ENCODE measurements around the gene FIGN. TPM values are rescaled to one million over a fixed set of nuclear protein-coding genes. Genes with fewer than 3 reads are reported as not detected.

The FIGN gene, protein sequence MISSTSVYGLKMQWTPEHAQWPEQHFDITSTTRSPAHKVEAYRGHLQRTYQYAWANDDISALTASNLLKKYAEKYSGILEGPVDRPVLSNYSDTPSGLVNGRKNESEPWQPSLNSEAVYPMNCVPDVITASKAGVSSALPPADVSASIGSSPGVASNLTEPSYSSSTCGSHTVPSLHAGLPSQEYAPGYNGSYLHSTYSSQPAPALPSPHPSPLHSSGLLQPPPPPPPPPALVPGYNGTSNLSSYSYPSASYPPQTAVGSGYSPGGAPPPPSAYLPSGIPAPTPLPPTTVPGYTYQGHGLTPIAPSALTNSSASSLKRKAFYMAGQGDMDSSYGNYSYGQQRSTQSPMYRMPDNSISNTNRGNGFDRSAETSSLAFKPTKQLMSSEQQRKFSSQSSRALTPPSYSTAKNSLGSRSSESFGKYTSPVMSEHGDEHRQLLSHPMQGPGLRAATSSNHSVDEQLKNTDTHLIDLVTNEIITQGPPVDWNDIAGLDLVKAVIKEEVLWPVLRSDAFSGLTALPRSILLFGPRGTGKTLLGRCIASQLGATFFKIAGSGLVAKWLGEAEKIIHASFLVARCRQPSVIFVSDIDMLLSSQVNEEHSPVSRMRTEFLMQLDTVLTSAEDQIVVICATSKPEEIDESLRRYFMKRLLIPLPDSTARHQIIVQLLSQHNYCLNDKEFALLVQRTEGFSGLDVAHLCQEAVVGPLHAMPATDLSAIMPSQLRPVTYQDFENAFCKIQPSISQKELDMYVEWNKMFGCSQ
- total RNA-seq, result 10 to 100 TPM; 14.4 to 23.6 TPM
- long read RNA-seq, donor 1, partial matches to known transcripts, result 0 of 16 reads
- long read RNA-seq, donor 1, other reads (novel, unspliced or antisense), result 14 of 16 reads
- long read RNA-seq, donor 2, partial matches to known transcripts, result 1 of 5 reads
- long read RNA-seq, donor 2, other reads (novel, unspliced or antisense), result 2 of 5 reads

DNA sequence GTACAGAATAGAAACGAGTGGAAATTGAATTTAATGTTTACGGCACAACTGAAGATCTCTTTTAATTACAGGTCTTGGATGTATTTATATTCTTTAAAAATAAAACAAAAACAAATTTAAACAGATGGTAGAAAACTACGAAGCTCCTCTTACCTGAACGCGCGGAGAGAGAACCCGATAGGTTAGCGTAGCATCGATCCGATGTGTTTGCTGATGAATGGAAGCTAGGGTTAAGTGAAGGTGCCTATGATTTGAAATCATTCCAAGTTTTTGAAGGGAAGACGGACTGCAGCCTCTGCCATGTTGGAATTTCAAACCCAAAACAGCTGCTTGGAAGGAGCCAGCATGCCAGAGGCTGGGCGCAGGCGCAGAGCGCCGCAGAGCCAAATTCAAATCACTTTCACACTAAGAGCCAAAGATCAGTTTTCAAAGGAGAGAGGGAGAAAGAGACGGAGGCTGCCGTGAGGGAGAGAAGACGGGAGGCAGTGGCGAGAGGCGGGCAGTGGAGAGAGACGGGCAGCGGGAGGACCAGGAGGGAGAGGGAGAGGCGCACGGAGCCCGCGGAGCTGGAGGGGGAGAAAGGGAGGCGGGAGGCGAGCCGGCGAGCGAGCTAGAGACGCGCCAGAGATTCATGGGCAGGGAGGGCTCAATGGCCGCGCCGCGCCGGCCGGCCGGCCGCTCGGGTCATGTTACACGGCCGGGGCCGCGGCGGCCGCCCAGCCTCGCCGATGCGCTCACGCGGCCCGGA, at the start of gene FIGN:
TSS of gene FIGN (minus strand) at position 324 of the 748 bp plus-strand sequence. CDS start 1,081 bp downstream, outside the sequence.
- peak; percentile 93 for DNase-seq (ENCODE audit: low spot score)
- intact Hi-C loops (cut with DNase I), result loop anchor here in 1 of 2 donors (5.0 kb wide), 1 partner anchor 389 kb away; no protein-coding TSS in a partner anchor

DNA sequence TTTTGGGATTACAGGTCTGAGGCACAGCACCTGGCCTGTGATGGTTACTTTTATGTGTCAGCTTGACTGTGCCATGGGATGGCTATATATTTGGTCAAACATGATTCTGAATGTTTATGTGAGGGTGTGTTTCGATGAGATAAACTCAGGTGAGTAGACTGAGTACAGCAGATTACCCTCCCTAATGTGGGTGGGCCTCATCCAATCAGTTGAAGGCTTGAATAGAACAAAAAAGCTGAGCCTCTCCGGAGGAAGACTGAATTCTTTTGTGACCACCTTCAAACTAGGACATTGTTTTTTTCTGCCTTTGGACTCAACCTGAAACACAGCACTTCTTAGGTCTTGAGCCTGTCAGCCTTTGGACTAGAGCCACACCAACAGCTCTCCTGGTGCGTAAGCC, 49.4 kb upstream of the FIGN start:
- no peak for DNase-seq (ENCODE audit: low spot score)
- intact Hi-C loops (cut with DNase I), result no loop called here

DNA sequence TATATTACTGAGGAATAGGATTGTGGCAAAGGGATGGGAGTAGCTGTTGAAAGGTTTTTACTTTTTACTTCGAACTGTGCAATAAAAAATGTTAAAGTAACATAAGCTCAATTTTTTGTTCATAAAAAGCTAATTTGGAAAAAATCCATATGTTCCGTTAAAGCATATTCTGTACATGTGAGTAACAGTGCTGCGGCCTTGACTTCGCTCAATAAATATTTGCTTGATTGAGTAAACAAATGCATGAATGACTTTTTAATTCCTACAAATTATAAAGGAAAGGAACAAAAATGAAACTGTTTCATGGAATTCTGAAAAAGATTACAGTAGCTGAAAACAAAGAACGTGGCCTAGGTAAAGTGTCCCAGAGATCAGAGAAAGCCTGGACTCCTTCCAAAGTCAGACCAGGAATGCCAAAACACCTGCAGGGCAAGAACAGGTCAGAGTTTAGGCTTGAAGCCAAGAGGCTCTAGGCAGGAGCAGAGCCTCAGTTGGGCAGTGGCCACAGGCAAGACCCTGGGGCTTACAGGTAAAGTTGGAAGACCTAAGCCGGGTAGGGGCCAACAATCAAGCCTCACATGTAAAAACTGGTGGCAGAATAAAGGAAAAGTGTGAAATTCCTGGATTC, 44.3 kb upstream of the FIGN start:
- intact Hi-C loops (cut with DNase I), result no loop called here
- no peak for DNase-seq (ENCODE audit: low spot score)

DNA sequence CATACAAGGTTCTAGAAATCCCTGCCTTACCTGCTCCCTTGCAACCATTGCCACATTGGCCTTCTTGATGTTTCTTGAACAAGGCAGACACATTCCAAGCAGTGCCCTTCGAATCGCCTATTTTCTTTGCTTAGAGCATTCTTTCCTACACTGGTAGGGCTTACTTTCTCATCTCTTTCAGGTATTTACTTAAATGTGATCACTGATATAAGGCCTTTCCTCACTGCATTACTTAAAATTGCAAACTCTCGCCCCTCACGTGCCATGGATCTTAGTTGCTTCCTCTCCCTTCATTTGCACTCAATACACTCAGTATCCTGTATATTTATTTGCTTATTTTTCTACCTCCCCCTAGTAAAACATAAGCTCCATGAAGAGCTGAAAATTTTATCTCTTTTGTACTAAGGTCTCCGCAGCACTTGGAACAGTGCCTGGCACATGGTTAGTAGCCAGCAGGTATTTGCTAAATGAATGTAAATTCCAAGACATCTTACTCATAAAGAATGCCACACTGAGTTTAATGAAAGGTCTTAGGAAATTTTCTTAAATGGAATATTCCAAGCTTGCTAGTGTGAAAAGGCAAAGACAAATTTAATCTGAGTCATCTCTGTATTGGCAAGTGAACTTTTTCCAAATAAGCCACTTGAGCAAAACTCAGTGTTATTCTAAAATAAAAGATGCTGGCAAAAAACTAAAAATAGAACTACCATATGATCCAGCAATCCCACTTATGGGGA, 42.4 kb upstream of the FIGN start:
- DNase-seq (ENCODE audit: low spot score), result no peak
- intact Hi-C loops (cut with DNase I), result no loop called here

DNA sequence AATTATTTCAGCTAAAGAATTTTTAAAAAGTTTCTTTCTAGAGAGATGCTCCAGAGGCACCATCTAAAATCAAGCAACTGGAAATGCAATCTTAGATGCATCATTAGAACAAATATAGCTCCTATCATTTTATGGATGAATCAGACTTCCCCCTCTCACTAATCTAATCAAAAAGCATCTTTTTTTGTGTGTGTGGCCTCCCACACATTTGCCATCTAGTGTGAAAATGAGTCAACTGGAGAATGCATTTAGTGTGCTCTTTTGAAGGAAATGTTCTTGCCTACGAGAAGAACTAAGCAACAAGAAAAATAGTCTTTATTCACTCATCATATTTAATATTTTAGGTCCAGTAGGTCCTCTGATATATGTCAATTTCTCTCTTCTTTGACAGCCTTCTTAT, 39.5 kb upstream of the FIGN start:
- no peak for DNase-seq (ENCODE audit: low spot score)
- intact Hi-C loops (cut with DNase I), result no loop called here

DNA sequence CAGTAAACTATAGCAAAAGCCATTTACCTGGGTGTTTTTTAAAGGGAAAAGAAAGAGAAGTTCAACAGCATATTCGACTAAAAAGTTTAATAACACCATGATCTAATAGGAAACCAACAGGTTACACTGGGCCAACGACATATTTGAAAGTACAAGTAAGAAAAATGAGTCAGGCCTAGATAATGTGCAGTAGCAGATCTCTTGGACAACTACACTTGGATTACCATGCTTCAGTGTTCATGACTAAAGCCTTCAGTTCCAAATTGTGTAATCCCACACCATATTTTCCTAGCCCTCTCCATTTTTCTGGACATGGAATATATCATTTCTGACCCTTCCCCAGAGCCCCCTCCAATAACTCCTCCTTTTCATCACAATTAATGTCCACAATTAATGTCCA, 39.1 kb upstream of the FIGN start:
- intact Hi-C loops (cut with DNase I), result no loop called here

DNA sequence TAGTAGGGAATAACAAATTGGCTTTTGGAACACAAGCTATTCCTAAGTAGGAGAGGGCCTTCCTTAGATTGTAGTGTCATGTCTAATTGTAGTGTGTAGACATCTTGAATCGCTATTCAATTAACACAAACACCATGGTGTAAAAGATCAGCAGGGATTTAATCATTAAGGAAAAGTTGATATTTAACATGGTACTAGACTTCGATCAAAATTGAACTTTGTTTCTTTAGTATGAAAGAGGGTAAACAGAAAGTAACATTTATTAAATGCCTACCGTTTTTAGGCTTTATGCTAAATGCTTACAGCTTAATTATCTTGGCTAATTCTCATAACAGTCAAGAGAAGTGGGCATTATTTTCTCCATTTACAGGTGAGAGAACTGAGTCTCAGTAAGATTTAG, 37.5 kb upstream of the FIGN start:
- intact Hi-C loops (cut with DNase I), result no loop called here
- no peak for DNase-seq (ENCODE audit: low spot score)

More for the DNA sequence above, 39.1 kb upstream of the FIGN start:
- DNase-seq (ENCODE audit: low spot score), result no peak

DNA sequence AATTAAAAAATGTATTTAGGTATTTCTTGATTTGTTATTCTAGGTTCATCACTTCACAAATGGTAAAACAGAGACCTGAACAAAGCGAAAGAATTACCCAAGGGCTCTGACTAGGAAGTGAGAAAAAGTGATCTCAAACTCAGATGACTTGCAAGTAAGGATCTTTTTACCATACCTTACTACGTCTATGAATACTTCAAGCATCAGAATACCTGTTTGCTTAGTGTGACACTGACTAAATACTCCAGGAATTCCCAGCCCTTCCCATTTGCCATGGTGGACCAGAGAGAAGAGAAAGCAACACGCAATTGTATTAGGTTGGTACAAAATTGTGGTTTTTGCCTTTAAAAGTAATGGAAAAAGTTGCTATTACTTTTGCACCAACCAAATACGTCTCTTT, 35.8 kb upstream of the FIGN start:
- intact Hi-C loops (cut with DNase I), result no loop called here
- no peak for DNase-seq (ENCODE audit: low spot score)

DNA sequence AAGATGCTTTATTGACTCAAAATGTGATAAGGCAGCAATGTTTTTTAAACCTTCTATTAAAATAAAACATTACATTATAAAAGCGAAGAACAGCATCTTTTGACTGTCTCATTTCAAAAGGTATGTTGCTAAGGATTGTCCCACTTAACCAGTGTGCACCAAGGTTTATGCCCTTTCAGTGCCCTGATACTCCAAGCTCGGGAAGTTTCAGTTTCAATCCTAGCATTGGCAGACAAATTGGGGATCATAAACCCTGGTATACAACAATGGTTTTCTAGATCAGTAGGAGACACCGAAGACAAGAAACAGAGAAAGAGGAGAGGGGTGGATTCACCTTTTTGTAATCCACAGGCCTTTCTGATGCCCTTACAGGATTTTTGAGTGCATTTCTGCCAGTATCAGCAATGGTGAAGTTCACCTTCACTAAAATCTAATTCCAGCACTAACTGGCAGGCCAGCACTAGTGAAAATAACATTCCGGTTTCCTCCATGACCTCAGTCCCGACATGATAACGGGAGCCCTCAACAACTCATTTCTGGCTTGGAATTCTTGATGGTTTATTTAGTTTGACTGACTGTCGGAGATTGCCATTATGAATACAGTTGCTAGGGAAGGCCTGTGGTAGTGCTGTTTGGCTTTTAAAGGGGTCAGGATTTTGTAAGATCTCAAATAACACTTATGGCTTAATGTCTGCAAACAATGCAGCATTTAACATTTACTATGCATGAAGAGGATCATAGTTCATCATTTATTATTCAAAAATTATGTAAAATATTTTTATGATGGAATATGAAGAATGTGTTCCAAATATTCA, 33.3 kb upstream of the FIGN start:
- DNase-seq (ENCODE audit: low spot score), result no peak
- intact Hi-C loops (cut with DNase I), result no loop called here

DNA sequence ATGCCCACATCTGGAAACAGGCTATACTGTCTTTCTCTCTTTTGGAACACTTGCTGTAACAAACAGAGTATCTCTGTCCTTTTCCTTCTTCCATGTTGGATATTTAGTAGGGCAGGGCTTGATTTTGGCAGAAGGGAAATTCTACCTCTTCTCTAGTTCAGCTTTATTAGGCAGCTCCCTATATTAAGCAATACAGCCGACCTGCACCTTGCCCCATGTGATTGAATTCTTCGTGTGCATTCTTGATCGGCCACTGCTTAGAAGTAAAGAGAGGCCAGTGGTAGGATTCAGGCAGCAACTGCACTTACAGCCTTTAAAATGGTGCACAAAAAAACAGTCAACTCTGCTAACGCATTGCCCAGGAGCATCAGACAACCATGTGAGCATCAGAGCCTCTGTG, 31.3 kb upstream of the FIGN start:
- intact Hi-C loops (cut with DNase I), result no loop called here
- DNase-seq (ENCODE audit: low spot score), result no peak

DNA sequence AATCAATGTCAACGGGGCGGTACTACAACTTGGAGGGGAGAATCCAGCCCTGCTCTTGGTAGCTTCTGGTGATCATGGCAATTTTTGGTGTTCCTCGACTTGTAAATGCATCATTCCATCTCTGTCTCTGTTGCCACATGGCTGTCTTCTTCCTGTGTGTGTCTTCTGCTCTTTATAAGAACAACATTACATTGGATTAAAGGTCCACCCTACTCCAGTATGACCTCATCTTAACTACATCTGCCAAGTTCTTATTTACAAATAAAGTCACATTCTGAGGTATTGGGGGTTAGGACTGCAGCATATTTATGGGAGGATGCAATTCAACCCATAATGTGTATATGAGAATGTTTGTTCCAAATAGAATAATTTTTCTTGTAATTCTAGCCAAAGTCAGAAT, 28.8 kb upstream of the FIGN start:
- no peak for DNase-seq (ENCODE audit: low spot score)
- intact Hi-C loops (cut with DNase I), result no loop called here

DNA sequence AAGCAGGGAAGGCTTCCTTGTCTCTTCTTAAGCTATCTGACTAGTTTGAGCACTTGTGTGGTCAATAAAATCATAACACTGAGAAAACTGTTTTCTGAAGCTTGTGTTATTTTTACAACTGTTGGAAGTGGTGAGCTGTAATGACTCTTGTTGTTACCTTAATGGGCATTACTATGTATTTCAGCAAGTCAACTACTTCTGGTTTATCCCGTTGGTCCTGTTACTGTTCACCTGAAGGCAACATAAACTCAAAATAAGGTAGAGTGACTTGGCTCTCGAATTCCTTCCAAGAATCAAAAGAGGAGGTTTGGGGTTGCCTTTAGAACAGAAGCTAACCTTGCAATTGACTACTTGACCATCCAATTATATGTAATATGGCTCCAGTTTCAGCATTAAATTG, 23.2 kb upstream of the FIGN start:
- intact Hi-C loops (cut with DNase I), result no loop called here
- DNase-seq (ENCODE audit: low spot score), result no peak

DNA sequence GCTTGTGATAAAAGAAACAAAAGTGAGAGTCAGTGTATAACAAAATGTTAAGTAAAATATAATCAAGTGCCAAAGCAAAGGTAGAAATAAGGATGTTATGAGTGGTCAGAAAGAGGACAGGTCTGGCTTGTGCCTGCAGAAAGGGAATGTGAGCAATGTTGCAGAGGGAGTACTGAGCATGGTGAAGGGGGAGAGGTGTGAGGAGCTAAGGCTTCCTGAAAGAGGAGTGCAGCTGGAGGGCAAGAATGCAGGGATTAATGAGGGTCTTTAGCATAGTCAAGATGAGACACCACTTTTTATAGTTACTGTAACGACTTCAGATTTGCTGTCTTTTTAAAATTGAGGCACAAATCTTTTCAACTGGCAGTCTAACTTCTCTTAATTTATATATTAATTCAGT, 22.0 kb upstream of the FIGN start:
- intact Hi-C loops (cut with DNase I), result no loop called here
- DNase-seq (ENCODE audit: low spot score), result no peak

DNA sequence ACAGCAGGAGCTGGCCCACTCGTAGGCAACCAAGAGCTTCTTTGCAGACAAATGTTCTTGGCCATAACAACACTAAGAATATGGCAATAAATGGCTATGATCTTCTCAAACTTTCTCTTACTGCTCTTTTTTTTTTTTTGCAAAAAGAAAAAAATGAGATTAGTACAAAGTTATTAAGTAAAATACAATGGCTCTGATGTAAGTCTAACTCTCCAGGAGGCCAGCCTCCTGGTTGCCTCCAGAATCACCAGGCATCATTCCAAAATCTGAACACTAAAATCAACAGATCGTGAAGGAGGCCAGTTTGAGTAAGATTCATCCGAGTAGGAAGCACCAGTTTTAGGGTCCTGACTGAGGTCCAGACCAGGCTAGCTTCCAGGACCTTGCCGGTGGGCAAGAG, 20.8 kb upstream of the FIGN start:
- no peak for DNase-seq (ENCODE audit: low spot score)
- intact Hi-C loops (cut with DNase I), result no loop called here

DNA sequence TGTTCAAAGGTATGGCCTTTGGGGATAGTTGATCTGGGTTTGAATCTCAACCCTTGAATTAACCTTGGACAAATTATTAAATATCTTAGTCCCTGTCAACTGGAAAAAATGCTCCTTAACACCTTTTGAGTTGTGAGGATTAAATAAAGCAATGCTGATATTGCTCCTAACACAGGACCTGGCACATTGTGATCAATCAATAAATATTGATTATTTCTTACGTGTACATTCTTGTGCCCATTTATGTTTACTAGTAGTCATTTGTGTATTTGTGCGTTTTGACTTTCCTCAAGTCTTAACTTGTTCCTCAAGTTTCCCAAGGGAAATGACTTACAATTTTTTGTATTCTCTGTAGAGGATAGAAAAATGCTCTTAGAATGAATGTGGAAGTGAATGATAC, 19.6 kb upstream of the FIGN start:
- intact Hi-C loops (cut with DNase I), result no loop called here
- DNase-seq (ENCODE audit: low spot score), result no peak

DNA sequence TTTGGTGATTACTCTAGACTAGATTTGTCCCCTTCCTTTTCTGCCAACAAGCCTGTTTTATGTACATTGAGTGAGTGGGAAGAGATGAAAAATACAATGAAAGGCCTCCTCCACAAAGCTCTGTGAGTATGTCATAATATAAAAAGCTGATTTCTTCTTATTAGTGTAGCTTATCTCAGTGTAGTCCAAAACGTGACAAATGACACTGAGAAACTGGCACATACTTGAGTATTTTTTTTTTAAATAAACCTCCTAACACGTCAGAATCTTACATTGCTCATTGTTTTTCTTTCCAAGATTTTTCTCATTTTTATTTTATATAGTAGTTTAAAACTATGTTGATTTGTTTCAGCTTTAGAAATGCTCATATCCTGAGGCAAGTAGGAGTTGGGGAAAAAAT, 17.9 kb upstream of the FIGN start:
- intact Hi-C loops (cut with DNase I), result no loop called here
- DNase-seq (ENCODE audit: low spot score), result no peak

DNA sequence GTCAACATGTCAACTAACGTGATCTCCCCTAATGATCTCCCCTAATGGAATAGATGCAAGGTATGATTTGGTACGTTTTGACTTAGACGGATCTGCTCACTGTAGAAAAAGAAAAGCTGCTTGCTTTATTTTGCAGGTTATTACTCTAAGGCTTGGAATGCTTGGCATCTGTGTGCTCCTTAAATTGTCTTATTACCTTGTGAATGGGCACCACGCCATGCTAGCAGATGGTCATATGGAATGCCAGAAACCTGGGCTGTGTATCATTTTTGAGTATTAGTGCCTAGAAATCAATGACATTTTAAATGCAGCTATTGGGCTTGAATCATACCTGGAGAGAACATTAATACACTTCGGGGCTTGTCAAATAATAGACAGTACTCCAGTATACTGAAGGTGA, 16.5 kb upstream of the FIGN start:
- DNase-seq (ENCODE audit: low spot score), result no peak
- intact Hi-C loops (cut with DNase I), result no loop called here

DNA sequence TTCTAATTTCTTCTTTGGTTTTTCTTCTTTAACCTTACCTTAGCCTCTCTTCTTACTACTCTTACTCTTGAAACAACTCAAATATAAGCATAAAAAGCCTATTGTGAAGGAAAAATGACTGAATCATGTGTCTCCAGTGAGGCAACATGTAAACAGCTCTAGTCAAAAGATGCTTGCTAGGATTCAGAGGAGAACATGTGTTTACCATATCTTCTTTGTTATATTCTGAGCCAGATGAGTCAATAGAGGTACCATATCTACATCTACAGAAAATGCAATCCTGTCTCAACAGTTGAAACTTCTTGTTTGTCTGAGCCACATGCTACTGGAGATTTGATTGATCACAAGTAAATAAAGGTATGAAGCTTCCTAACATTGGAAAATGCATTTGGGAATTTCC, 15.9 kb upstream of the FIGN start:
- no peak for DNase-seq (ENCODE audit: low spot score)
- intact Hi-C loops (cut with DNase I), result no loop called here

Data from posterior vena cava (tissue), 2 donors.